ENCODE results near the gene KCTD17.
A peak's percentile ranks its signal among the peaks of the same experiment; 100 is the strongest.

The KCTD17 gene

GRCh38 chr22:37107816-37108621, 56.5 kb downstream of the KCTD17 start:
- Histone ChIP-seq H3K36me3 (replicated peaks in 1 of 2; ENCODE audit: control insufficient read depth in 2 of 2, insufficient read depth in 2 of 2, low read length in 2 of 2) (no peaks in the 10 kb centered on the region), H2BK120ac (ENCODE audit: low read depth, low read length) (no peak overlapping the region), H3K4me1 (ENCODE audit: control insufficient read depth in 2 of 2, insufficient read depth in 1 of 2, low read depth in 1 of 2, low read length in 2 of 2) (peaks cover 0 to 3% of the 10 kb centered on the region in 2 donors), H3K9me3 (replicated peaks in 1 of 2; ENCODE audit: control insufficient read depth in 2 of 2, insufficient read depth in 1 of 2, low read depth in 1 of 2, low read length in 2 of 2) (no peaks in the 10 kb centered on the region), H4K91ac (ENCODE audit: low read depth, low read length, poor library complexity) (no peak overlapping the region), H3K14ac (ENCODE audit: low read length) (no peak overlapping the region), H2BK12ac (ENCODE audit: low read length) (no peak overlapping the region), H3K27me3 (ENCODE audit: control insufficient read depth in 3 of 3, insufficient read depth in 3 of 3, low read depth in 1 of 3, low read length in 3 of 3) (peaks cover 0 to 43% (median 0%) of the 10 kb centered on the region in 3 experiments), H3K18ac (ENCODE audit: low read length) (peak overlapping the region; percentile 62), H3K79me1 (ENCODE audit: low read depth, low read length) (no peaks in the 10 kb centered on the region), H3K23ac (ENCODE audit: low read depth, low read length, poor library complexity) (peak overlapping the region; percentile 34), H3K4me2 (ENCODE audit: insufficient read depth, low read length, poor library complexity, severe bottlenecking) (no peak overlapping the region), H3K9ac (ENCODE audit: low read depth, low read length, poor library complexity) (no peak overlapping the region), H3K4me3 (ENCODE audit: low read length in 2 of 2) (no peak overlapping the region), H3K4ac (ENCODE audit: low read length) (no peak overlapping the region), H2BK15ac (ENCODE audit: low read length) (no peak overlapping the region), H4K8ac (ENCODE audit: low read depth, low read length) (no peak overlapping the region), H3K27ac (replicated peaks; ENCODE audit: low read length) (no peak overlapping the region), H2AK5ac (ENCODE audit: low read depth, low read length) (peak overlapping the region; percentile 95), H2AFZ (ENCODE audit: low read length) (no peak overlapping the region), H2BK5ac (ENCODE audit: low read length) (no peak overlapping the region)
- DNase-seq (ENCODE audit: low spot score): no peak
- WGBS, 2 donors (ENCODE audit: extremely low coverage in 2 of 2, insufficient read length in 2 of 2, insufficient replicate concordance in 1 of 2): no CpG with 5 or more reads among the region's 18 CpGs

GRCh38 chr22:37109242-37109917, 57.8 kb downstream of the KCTD17 start, which contains the start of gene TMPRSS6:
Gene TMPRSS6 (minus strand): TSS chr22:37109713. CDS start chr22:37103417, 6,296 bp downstream.
- H3K14ac ChIP-seq (ENCODE audit: low read length): peak within 1 kb of the TSS; percentile 78
- H3K9me3 ChIP-seq (replicated peaks in 1 of 2; ENCODE audit: control insufficient read depth in 2 of 2, insufficient read depth in 1 of 2, low read depth in 1 of 2, low read length in 2 of 2): no peaks in the 10 kb centered on the region
- no peak within 1 kb of the TSS for H2AFZ ChIP-seq (ENCODE audit: low read length)
- no peak within 1 kb of the TSS for H3K4me2 ChIP-seq (ENCODE audit: insufficient read depth, low read length, poor library complexity, severe bottlenecking)
- H3K4ac ChIP-seq (ENCODE audit: low read length): no peak within 1 kb of the TSS
- no peak for DNase-seq (ENCODE audit: low spot score)
- no peaks in the 10 kb centered on the region for H3K36me3 ChIP-seq (replicated peaks in 1 of 2; ENCODE audit: control insufficient read depth in 2 of 2, insufficient read depth in 2 of 2, low read length in 2 of 2)
- no peak within 1 kb of the TSS for H4K91ac ChIP-seq (ENCODE audit: low read depth, low read length, poor library complexity)
- no peak within 1 kb of the TSS for H3K27ac ChIP-seq (replicated peaks; ENCODE audit: low read length)
- no peak within 1 kb of the TSS for H4K8ac ChIP-seq (ENCODE audit: low read depth, low read length)
- no peak within 1 kb of the TSS for H3K4me3 ChIP-seq (ENCODE audit: low read length in 2 of 2)
- WGBS, 2 donors (ENCODE audit: extremely low coverage in 2 of 2, insufficient read length in 2 of 2, insufficient replicate concordance in 1 of 2): no CpG with 5 or more reads among the region's 13 CpGs
- no peak within 1 kb of the TSS for H3K9ac ChIP-seq (ENCODE audit: low read depth, low read length, poor library complexity)
- H3K4me1 ChIP-seq (ENCODE audit: control insufficient read depth in 2 of 2, insufficient read depth in 1 of 2, low read depth in 1 of 2, low read length in 2 of 2): peaks cover 0 to 3% of the 10 kb centered on the region in 2 donors
- H3K27me3 ChIP-seq (ENCODE audit: control insufficient read depth in 3 of 3, insufficient read depth in 3 of 3, low read depth in 1 of 3, low read length in 3 of 3): peaks cover 0 to 46% (median 0%) of the 10 kb centered on the region in 3 experiments
- no peak within 1 kb of the TSS for H2BK15ac ChIP-seq (ENCODE audit: low read length)
- H2AK5ac ChIP-seq (ENCODE audit: low read depth, low read length): peak within 1 kb of the TSS; percentile 95
- H3K18ac ChIP-seq (ENCODE audit: low read length): peak within 1 kb of the TSS; percentile 18
- H3K23ac ChIP-seq (ENCODE audit: low read depth, low read length, poor library complexity): peak within 1 kb of the TSS; percentile 34
- no peak within 1 kb of the TSS for H2BK5ac ChIP-seq (ENCODE audit: low read length)
- H2BK12ac ChIP-seq (ENCODE audit: low read length): no peak within 1 kb of the TSS
- no peak within 1 kb of the TSS for H2BK120ac ChIP-seq (ENCODE audit: low read depth, low read length)
- H3K79me1 ChIP-seq (ENCODE audit: low read depth, low read length): no peaks in the 10 kb centered on the region

GRCh38 chr22:37111156-37111717, 59.7 kb downstream of the KCTD17 start:
- Histone ChIP-seq H3K14ac (ENCODE audit: low read length) (no peak overlapping the region), H3K27ac (replicated peaks; ENCODE audit: low read length) (no peak overlapping the region), H3K4ac (ENCODE audit: low read length) (no peak overlapping the region), H3K4me1 (ENCODE audit: control insufficient read depth in 2 of 2, insufficient read depth in 1 of 2, low read depth in 1 of 2, low read length in 2 of 2) (peaks cover 0 to 3% of the 10 kb centered on the region in 2 donors), H3K9ac (ENCODE audit: low read depth, low read length, poor library complexity) (peak overlapping the region; percentile 38), H2BK120ac (ENCODE audit: low read depth, low read length) (no peak overlapping the region), H4K8ac (ENCODE audit: low read depth, low read length) (no peak overlapping the region), H4K91ac (ENCODE audit: low read depth, low read length, poor library complexity) (no peak overlapping the region), H3K4me3 (ENCODE audit: low read length in 2 of 2) (peak overlapping the region in 1 of 2 donors; percentile 4), H3K23ac (ENCODE audit: low read depth, low read length, poor library complexity) (peak overlapping the region; percentile 34), H2AK5ac (ENCODE audit: low read depth, low read length) (peak overlapping the region; percentile 78), H3K9me3 (replicated peaks in 1 of 2; ENCODE audit: control insufficient read depth in 2 of 2, insufficient read depth in 1 of 2, low read depth in 1 of 2, low read length in 2 of 2) (no peaks in the 10 kb centered on the region), H3K4me2 (ENCODE audit: insufficient read depth, low read length, poor library complexity, severe bottlenecking) (no peak overlapping the region), H3K79me1 (ENCODE audit: low read depth, low read length) (no peaks in the 10 kb centered on the region), H2BK5ac (ENCODE audit: low read length) (peak overlapping the region; percentile 58), H2BK12ac (ENCODE audit: low read length) (no peak overlapping the region), H3K27me3 (ENCODE audit: control insufficient read depth in 3 of 3, insufficient read depth in 3 of 3, low read depth in 1 of 3, low read length in 3 of 3) (peaks cover 0 to 49% (median 0%) of the 10 kb centered on the region in 3 experiments), H3K18ac (ENCODE audit: low read length) (no peak overlapping the region), H3K36me3 (replicated peaks in 1 of 2; ENCODE audit: control insufficient read depth in 2 of 2, insufficient read depth in 2 of 2, low read length in 2 of 2) (no peaks in the 10 kb centered on the region), H2AFZ (ENCODE audit: low read length) (no peak overlapping the region), H2BK15ac (ENCODE audit: low read length) (no peak overlapping the region)
- no peak for DNase-seq (ENCODE audit: low spot score)
- WGBS, 2 donors (ENCODE audit: extremely low coverage in 2 of 2, insufficient read length in 2 of 2, insufficient replicate concordance in 1 of 2): 100% methylated on average over 1 to 6 of the region's 13 CpGs
